NCI-H1092 treated with DMSO at 0.1 percent for 48 hours (cell line): ENCODE results near the gene NOL8.
A peak's percentile ranks its signal among the peaks of the same experiment; 100 is the strongest.

Experiments
- DNase-seq: peaks from one replicate; lab custom pipeline; 2025; lab: John Stamatoyannopoulos, UW

The NOL8 gene

GRCh38 chr9:92325269-92325990 is at the start of gene NOL8, which contains the start of gene CENPP:
NOL8 (minus strand) TSS chr9:92325350; CDS start chr9:92324161, 1,189 bp downstream.
CENPP (plus strand) TSS chr9:92325953.
- DNase-seq = peak; percentile 96

DNA sequence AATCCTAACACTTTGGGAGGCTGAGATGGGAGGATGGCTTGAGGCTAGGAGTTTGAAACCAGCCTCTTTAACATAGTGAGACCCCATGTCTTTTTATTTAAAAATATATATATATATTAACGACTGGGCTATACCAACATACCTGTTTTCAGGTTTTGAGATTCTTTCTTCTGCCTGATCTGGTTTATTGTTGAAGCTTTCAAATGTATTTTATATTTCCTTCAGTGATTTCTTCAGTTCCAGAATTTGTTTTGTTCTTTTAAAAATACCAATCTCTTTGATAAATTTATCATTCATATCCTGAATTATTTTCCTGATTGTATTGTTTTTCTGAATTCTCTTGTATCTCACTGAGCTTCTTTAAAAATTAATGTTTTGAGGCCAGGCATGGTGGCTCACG is 48.0 kb upstream of the NOL8 start:
- no peak for DNase-seq

- no peak for DNase-seq
Observed at GRCh38 chr9:92369075-92369474, 43.9 kb upstream of the NOL8 start.

DNA sequence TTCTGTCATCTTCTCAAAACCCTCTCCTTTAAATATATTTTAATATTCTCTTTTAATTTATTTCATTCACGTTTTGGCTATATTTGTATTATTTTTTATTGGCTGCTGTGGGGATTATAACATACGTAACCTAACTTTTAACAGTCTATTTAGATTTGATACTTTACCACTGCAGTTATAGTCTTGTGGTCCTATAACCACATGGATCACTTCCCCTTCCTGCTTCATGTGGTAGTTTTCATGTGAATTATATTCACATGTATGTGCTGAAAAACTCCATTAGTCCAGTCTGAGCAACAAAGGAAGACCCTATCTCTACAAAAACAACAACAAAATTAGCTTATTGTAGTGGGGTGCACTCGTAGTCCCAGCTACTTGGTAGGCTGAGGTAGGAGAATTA is 34.9 kb upstream of the NOL8 start:
- no peak for DNase-seq

GRCh38 chr9:92359394-92359995 is 34.3 kb upstream of the NOL8 start:
- no peak for DNase-seq

- DNase-seq = no peak
Observed at GRCh38 chr9:92353051-92353450, 27.9 kb upstream of the NOL8 start.

DNA sequence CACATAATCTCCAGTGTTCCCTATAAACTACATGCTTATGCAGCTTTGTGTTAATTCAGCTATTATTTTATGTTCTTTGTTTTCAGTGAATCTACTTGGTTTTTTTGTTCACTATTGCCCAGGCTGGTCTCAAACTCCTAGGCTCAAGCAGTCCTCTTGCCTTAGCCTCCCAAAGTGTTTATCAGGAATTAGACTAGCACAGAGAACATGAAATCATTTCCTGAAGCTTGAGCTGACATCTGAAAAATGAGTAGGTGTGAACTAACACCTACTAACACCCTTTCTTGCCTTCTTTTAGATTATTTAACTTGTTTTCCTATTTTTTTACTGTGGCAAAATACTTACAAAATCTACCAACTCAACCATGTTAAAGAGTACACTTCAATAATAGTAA is 25.6 kb upstream of the NOL8 start:
- no peak for DNase-seq

DNA sequence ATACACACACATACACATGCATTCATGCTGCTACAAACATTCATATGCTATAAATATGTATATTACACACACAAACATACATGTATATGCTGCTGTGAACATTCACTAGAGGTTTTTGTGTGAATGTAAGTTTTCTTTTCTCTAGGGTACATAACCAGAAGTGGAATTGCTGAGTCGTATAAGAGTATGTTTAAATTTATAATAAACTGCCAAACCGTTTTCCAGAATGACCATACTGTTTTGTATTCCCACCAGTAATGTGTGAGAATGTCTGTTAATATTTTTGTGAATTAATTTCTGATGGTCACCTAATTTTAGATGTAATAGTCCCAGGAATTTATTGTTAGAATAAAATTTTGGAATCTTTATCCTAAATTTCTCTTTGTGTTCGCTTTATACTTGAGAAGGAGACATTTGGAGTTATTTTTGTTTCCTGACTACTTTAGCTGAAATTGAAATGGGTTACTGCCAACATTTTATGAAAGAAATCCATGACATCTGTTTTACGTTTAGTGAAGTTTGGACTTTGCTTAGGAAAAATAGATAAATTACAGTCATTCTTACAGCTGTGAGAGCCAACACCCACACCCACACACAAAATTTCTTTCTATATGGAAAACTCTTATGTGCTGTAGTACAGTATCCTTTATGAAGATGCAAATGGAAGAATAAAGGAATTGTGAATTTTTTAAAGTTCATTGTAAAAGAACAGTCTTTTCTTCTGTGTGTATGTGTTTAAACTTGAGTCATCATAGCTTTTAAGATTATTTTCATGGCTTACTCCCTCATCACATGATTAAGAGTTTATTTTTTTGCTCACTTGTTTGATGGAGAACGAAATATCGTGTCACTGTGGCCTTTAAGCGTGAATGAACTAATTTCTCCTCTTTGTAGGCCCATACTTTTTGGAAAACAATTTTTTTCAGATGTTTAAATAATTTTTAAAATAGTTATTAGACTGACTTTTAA is 24.9 kb upstream of the NOL8 start:
- DNase-seq = no peak

GRCh38 chr9:92345582-92345981 is 20.4 kb upstream of the NOL8 start:
- DNase-seq = no peak

DNA sequence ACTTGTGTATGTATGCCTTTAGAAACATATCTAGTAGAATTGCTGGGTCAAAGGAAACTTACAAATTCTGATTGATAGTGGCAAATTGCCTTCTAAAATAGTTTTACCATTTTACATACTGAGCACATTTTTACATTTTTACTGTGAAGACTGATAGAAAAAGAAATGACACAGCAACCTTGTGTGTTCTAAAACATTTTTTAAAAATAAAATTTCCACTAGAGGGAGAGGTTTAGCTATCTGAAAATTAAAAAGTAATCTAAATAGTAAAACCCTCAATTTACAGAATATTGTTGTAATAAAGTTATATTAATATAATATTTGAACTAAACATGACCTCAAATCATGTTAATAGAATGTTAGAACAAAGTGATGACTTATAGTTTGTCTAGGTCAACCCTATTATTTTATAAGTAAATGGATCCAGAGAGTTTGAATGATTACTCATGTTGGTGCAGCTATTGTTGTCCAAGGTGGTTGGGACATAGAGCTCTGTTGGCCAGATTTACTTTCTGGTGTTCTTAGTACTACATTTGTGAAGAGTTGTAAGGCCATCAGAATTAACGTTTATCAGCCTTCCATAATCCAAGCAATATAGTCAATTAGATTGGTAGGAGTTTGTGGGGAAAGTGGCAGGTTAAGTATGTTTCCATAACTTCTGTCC is 17.8 kb upstream of the NOL8 start:
- no peak for DNase-seq

DNA sequence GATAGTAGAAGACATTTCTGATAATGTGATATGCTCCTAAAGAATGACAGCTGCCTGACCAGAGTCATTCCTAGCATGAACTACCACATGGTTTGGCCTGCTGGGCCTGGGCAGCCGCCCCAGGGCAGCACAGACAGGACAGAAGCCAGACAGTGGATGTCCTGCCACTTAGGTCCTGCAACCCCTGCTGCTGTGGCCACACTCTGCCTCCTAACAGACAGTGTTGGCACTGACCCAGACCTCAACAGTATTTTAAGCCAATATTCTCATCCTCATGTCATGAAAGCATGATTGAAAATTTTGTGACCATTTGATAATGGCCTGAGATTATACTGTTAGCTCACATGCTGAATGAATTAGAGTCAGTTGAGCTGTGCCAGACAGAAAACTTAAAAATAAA is 16.4 kb upstream of the NOL8 start:
- DNase-seq = no peak

- DNase-seq = no peak
Observed at GRCh38 chr9:92333282-92333634, 8.1 kb upstream of the NOL8 start.

DNA sequence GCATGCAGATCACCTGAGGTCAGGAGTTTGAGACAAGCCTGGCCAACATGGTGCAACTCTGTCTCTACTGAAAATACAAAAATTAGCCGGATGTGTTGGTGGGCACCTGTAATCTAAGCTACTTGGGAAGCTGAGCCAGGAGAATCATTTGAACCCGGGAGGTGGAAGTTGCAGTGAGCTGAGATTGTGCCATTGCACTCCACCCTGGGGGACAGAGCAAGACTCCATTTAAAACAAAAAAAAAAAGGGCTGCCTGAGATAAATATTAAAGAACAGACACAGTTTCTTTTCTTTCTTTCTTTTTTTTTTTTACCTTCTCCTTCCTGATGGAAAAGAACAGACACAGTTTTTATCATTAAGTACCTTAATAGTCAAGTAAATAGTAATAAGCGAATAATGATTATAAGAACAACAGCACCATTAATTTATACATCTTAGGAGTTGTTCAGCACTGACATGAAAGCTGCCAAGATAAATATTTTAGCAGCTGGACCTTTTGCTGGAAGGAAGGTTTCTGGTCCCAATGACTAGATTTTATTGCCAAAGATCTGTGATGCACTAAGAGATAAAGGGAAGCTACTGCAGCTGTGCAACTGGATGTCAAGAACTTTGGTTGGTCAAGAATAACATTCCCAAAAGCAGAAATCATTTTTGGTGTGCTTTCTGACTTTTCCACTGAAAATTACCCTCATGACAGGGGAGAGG is 7.6 kb upstream of the NOL8 start:
- DNase-seq = no peak

DNA sequence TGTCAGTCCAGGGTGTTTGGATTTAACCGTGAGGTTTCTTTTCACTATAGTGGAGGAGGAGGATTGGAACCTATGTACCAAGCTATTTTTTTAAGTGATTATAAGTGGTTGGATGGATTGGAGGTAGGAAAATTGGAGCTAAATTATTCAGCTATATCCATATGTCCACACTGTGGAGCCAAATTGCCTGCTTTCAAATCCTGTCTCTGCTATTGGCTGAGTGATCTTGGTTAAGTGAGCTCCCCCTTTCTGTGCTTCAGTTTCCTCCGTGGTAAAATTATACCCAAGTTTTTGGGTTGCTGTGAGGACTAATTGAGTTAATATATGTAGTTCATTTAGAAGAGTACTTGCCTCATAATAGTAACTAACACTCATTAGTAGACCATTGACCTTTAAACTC is 3.1 kb upstream of the NOL8 start:
- DNase-seq = peak; percentile 9

GRCh38 chr9:92327283-92327850 is 2.2 kb upstream of the NOL8 start:
- DNase-seq = no peak

- DNase-seq = no peak
Observed at GRCh38 chr9:92325991-92326500, 896 bp upstream of the NOL8 start.

DNA sequence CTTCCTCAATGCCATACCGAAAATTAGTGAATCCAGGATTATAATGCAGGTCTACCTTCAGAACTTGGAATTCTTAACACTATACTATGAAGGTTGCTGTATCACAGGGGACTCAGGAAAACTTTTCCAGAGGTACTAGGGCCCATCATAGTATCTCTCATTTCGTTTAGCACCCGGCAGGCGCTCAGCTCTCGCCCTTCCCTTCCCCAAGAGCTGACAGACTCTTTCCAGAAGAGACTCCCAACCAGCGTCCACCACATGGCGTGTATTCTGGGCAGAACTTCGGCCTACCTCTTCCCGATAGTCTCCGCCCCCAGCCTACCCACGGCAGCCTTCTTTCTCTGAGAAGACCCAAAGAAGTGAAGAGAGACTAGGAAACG is 271 bp downstream of the NOL8 start:
- DNase-seq = no peak

DNA sequence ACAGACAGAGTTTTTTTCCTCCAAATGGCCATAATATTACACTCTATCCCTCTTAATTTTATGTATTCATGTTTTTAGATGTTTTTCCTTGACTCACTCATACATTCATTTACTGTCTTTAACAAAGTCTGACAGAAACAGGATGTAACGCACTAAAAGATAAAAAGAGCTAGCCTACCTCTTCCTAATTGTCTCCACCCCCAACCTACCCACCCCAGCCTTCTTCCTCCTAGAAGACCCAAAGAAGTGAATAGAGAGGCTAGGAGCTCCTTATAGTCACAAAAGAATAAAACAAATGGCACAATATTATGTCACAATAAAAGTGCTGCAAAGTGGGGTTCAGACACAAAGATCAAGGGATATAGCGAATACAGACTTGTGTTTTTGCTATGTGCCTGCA is 719 bp downstream of the NOL8 start:
- DNase-seq = no peak

DNA sequence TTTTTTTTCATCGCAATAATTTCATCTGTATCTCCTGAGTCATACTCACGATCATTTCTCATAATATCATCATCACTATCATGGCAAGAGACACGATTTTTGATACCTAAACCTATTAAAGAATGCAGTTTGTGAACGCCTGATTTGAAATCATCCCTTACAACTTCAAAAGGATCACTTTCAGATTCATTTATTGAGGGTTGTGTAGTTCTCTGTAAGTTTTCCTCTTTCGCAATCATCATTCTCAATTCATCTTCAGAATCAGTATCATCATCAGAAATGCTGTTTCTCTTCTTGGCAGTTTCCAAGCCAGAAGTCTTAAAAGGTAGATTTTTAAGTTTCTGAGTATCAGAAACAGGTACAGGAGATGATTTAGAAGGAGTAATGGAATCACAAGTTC is 9.7 kb downstream of the NOL8 start:
- DNase-seq = no peak

GRCh38 chr9:92313624-92314012 is 11.5 kb downstream of the NOL8 start:
- DNase-seq = no peak
